WI38 (cell line): ENCODE results near the gene MCFD2.

Experiments
- H3K4me3 ChIP-seq: 2 replicates; pipeline ENCODE4 v1.5.1; 2011; ENCODE audit warnings: low read depth, mild to moderate bottlenecking, control low read depth, low read length
- CTCF ChIP-seq: IDR thresholded peaks from 2 replicates; pipeline ENCODE4 v1.5.1; 2012; ENCODE audit warnings: low read depth, mild to moderate bottlenecking, control low read depth, low read length

Gene MCFD2

GRCh38 chr2:46859482-46859881 is 56.1 kb downstream of the MCFD2 start:
- TF ChIP-seq CTCF: no peak
- H3K4me3 ChIP-seq: no peak overlapping the region

DNA sequence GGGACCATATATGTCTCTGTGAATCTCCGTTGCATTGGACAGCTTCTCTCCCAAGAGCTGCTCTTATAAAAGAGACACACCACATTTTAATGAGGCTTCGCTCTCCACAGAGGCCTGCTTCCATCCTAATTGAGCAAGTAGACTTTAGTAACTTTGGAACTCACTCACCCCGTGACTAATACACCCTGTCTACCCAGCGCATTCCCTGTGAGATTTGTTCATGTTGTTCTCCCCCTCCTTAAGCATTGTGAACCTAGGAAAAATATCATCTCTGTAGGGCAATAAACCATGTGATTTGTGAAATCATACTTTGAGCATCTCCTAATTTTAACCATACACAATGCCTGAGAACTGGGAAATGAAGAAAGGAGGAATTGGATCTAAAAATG is 56.9 kb downstream of the MCFD2 start:
- H3K4me3 ChIP-seq: no peak overlapping the region
- no peak for TF ChIP-seq CTCF

- TF ChIP-seq CTCF: no peak
- no peak overlapping the region for H3K4me3 ChIP-seq
Observed at GRCh38 chr2:46857871-46858701, 57.5 kb downstream of the MCFD2 start.

DNA sequence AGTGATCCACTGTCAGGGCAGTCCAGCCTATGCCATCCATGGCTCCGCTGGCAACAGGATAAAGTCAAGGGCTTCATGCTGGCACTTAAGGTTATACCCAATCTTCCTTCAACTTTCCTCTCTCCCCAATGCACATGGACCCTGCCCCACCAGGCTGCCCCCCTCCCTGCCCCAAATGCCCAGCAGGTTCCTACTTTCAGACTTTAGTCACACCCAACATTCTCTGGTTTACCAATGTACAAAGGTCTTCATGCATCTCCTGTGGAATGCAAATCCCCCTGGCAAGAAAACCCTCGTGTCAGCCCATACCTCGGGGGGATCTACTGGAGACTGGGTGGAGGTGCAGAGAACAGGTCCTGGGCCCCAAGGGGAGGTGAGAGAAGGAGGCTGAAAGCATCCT is 59.3 kb downstream of the MCFD2 start:
- no peak overlapping the region for H3K4me3 ChIP-seq
- TF ChIP-seq CTCF: no peak

- H3K4me3 ChIP-seq: no peak overlapping the region
- no peak for TF ChIP-seq CTCF
Observed at GRCh38 chr2:46855805-46856204, 59.8 kb downstream of the MCFD2 start.

- TF ChIP-seq CTCF: no peak
- no peak overlapping the region for H3K4me3 ChIP-seq
Observed at GRCh38 chr2:46854260-46854659, 61.3 kb downstream of the MCFD2 start.

DNA sequence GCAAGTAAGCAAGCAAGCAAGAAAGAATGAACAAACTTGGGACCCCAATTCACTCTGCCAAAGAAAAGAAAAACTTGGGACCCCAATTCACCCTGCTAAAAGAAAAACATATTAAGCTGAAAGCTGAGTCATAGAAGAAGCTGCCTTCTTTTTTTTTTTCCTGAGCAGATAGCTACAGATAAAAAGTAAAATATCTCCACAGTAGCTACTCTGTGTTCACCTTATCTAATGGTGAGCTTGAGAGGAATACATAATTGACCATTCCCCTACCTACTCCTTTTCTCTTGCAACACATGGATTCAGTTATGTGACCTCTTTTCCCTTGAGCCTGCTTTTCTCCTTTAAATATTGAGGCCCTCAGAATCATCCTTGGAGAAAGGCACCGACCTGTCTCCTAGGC is 63.0 kb downstream of the MCFD2 start:
- no peak overlapping the region for H3K4me3 ChIP-seq

More for the DNA sequence above, 63.0 kb downstream of the MCFD2 start:
- TF ChIP-seq CTCF: no peak
